DOHH2 (cell line): ENCODE data around the gene VSX1.

Experiments used
- H3F3A ChIP-seq: fragments of 200-600 bp; sonication (generic), shearing (Covaris generic); 2 replicates; pipeline ENCODE4 v1.6.0; 2016; ENCODE audit warnings: antibody characterized with exemption, mild to moderate bottlenecking; ENCODE audit not compliant: control insufficient read depth, insufficient read depth
- H3K27ac ChIP-seq: fragments of 200-600 bp; sonication (generic); 2 replicates; pipeline ENCODE4 v1.5.1; 2014; ENCODE audit warnings: low read depth, mild to moderate bottlenecking, low read length, moderate library complexity
- H3K27me3 ChIP-seq: fragments of 200-600 bp; sonication (generic); 2 replicates; pipeline ENCODE4 v1.6.1; 2014; ENCODE audit warnings: mild to moderate bottlenecking, low read length, mixed read lengths; ENCODE audit not compliant: control insufficient read depth
- H3K36me3 ChIP-seq: fragments of 200-600 bp; sonication (generic); 2 replicates; pipeline ENCODE4 v1.6.1; 2014; ENCODE audit warnings: mild to moderate bottlenecking, low read length, moderate library complexity, mixed read lengths; ENCODE audit not compliant: control insufficient read depth
- H3K4me1 ChIP-seq: fragments of 200-600 bp; sonication (generic); 2 replicates; pipeline ENCODE4 v1.6.1; 2014; ENCODE audit warnings: mild to moderate bottlenecking, low read length, mixed read lengths; ENCODE audit not compliant: control insufficient read depth
- H3K4me2 ChIP-seq: fragments of 200-600 bp; sonication (generic); 2 replicates; pipeline ENCODE4 v1.6.0; 2014; ENCODE audit warnings: mild to moderate bottlenecking, low read length, moderate library complexity
- H3K4me3 ChIP-seq: fragments of 200-600 bp; sonication (generic); 2 replicates; pipeline ENCODE4 v1.5.1; 2014; ENCODE audit warnings: mild to moderate bottlenecking, low read length, mixed read lengths
- H3K79me2 ChIP-seq: fragments of 200-600 bp; sonication (generic); 2 replicates; pipeline ENCODE4 v1.6.1; 2014; ENCODE audit warnings: mild to moderate bottlenecking, low read length, mixed read lengths; ENCODE audit not compliant: control insufficient read depth
- H3K9me2 ChIP-seq: fragments of 200-600 bp; sonication (generic); replicated peaks from 2 replicates; pipeline ENCODE4 v1.6.1; 2014; ENCODE audit warnings: mild to moderate bottlenecking, low read length, mixed read lengths; ENCODE audit not compliant: control insufficient read depth
- H3K9me3 ChIP-seq: fragments of 200-600 bp; sonication (generic); 2 replicates; pipeline ENCODE4 v1.6.1; 2014; ENCODE audit warnings: antibody characterized with exemption, low read length, mixed read lengths; ENCODE audit not compliant: control insufficient read depth, insufficient read depth
- H4K20me1 ChIP-seq: fragments of 200-600 bp; sonication (generic); 2 replicates; pipeline ENCODE4 v1.6.0; 2014; ENCODE audit warnings: low read depth, mild to moderate bottlenecking, antibody characterized with exemption, low read length, moderate library complexity; ENCODE audit not compliant: control insufficient read depth, insufficient read depth
- CTCF ChIP-seq: fragments of 200-600 bp; sonication (generic); IDR thresholded peaks from one replicate; pipeline ENCODE4 v1.5.1; 2014; ENCODE audit warnings: antibody characterized with exemption, mild to moderate bottlenecking, low read depth, low read length; ENCODE audit not compliant: poor library complexity, severe bottlenecking
- EZH2phosphoT487 ChIP-seq: fragments of 200-600 bp; sonication (generic); IDR thresholded peaks from 2 replicates; pipeline ENCODE4 v1.6.1; 2017; ENCODE audit warnings: borderline replicate concordance, mild to moderate bottlenecking, antibody characterized with exemption, low read length, moderate library complexity, mixed read lengths

VSX1 gene

GRCh38 chr20:25050082-25050481 lies 31.9 kb downstream of the VSX1 start:
- no peak overlapping the region for H3K4me2 ChIP-seq
- peaks cover 72% of the 10 kb centered on the region for H3K27me3 ChIP-seq
- no peaks in the 10 kb centered on the region for H3K79me2 ChIP-seq
- 0 out of 2 replicates have a peak, but pooled peaks cover 3% of the 10 kb centered on the region for H4K20me1 ChIP-seq
- H3K4me1 ChIP-seq = peaks cover 34% of the 10 kb centered on the region
- no peak overlapping the region for H3K27ac ChIP-seq
- H3K4me3 ChIP-seq = no peak overlapping the region
- TF ChIP-seq CTCF (no peak), EZH2phosphoT487 (no peak)
- H3K9me2 ChIP-seq = no peaks in the 10 kb centered on the region
- H3F3A ChIP-seq = 0 out of 2 replicates have a peak, but pooled peaks cover 4% of the 10 kb centered on the region
- no peaks in the 10 kb centered on the region for H3K36me3 ChIP-seq
- no peaks in the 10 kb centered on the region for H3K9me3 ChIP-seq

- peaks cover 33% of the 10 kb centered on the region for H3K4me1 ChIP-seq
- TF ChIP-seq CTCF (no peak), EZH2phosphoT487 (no peak)
- H3K27ac ChIP-seq = no peak overlapping the region
- no peaks in the 10 kb centered on the region for H3K9me3 ChIP-seq
- H3K79me2 ChIP-seq = no peaks in the 10 kb centered on the region
- H4K20me1 ChIP-seq = 0 out of 2 replicates have a peak, but pooled peaks cover 3% of the 10 kb centered on the region
- no peak overlapping the region for H3K4me3 ChIP-seq
- H3K4me2 ChIP-seq = no peak overlapping the region
- H3F3A ChIP-seq = 0 out of 2 replicates have a peak, but pooled peaks cover 4% of the 10 kb centered on the region
- peaks cover 71% of the 10 kb centered on the region for H3K27me3 ChIP-seq
- no peaks in the 10 kb centered on the region for H3K36me3 ChIP-seq
- no peaks in the 10 kb centered on the region for H3K9me2 ChIP-seq
Observed at GRCh38 chr20:25049261-25050060, 32.5 kb downstream of the VSX1 start.

- Histone ChIP-seq H3K4me1 (peaks cover 28% of the 10 kb centered on the region), H3K27me3 (peaks cover 62% of the 10 kb centered on the region), H3F3A (no peaks in the 10 kb centered on the region), H3K36me3 (no peaks in the 10 kb centered on the region), H3K79me2 (no peaks in the 10 kb centered on the region), H3K4me2 (no peak overlapping the region), H4K20me1 (0 out of 2 replicates have a peak, but pooled peaks cover 3% of the 10 kb centered on the region), H3K9me2 (no peaks in the 10 kb centered on the region), H3K27ac (no peak overlapping the region), H3K9me3 (no peaks in the 10 kb centered on the region), H3K4me3 (no peak overlapping the region)
- no peak for TF ChIP-seq EZH2phosphoT487
- no peak for TF ChIP-seq CTCF
Observed at GRCh38 chr20:25048519-25048952, 33.4 kb downstream of the VSX1 start.
